HL-60 (cell line): ENCODE data around the gene LPAR2.

Source experiments
- GABPA ChIP-seq: IDR thresholded peaks from 2 replicates; pipeline ENCODE4 v1.6.1; 2012; ENCODE audit warnings: low read depth
- POLR2AphosphoS5 ChIP-seq: IDR thresholded peaks from 2 replicates; pipeline ENCODE4 v1.6.1; 2012; ENCODE audit warnings: low read depth
- SPI1 ChIP-seq: IDR thresholded peaks from 2 replicates; pipeline ENCODE4 v1.6.1; 2012; ENCODE audit warnings: low read depth, mild to moderate bottlenecking, borderline replicate concordance
- TF ChIP-seq, protein P1 (sequence below): IDR thresholded peaks from one replicate; pipeline ENCODE4 v1.5.1; 2011; ENCODE audit warnings: low read length, control low read depth, inconsistent platforms; ENCODE audit not compliant: insufficient read depth
- TF ChIP-seq, protein P2 (sequence below): IDR thresholded peaks from 2 replicates; pipeline ENCODE4 v1.6.1; 2012; ENCODE audit warnings: low read depth; ENCODE audit not compliant: insufficient replicate concordance

DNA sequence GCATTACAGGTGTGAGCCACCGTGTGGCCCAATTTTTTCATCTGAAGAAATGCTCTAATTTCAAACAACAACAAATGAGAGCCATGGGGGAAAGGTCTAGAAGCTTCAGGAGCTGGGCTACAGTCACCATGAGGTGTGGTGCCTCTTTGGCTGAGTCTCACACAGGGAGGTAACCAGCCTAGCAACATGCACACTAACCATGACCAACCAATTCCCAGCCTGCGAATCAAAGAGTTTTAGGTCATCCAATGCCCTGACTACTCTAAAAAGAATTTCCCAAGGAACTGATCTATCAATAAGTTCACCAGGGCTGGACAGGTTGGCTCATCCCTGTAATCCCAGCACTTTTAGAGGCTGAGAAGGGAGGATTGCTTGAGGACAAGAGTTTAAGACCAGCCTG lies 39.5 kb downstream of the LPAR2 start:
- no peak for TF ChIP-seq POLR2AphosphoS5
- TF ChIP-seq, protein P1, sequence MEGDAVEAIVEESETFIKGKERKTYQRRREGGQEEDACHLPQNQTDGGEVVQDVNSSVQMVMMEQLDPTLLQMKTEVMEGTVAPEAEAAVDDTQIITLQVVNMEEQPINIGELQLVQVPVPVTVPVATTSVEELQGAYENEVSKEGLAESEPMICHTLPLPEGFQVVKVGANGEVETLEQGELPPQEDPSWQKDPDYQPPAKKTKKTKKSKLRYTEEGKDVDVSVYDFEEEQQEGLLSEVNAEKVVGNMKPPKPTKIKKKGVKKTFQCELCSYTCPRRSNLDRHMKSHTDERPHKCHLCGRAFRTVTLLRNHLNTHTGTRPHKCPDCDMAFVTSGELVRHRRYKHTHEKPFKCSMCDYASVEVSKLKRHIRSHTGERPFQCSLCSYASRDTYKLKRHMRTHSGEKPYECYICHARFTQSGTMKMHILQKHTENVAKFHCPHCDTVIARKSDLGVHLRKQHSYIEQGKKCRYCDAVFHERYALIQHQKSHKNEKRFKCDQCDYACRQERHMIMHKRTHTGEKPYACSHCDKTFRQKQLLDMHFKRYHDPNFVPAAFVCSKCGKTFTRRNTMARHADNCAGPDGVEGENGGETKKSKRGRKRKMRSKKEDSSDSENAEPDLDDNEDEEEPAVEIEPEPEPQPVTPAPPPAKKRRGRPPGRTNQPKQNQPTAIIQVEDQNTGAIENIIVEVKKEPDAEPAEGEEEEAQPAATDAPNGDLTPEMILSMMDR = no peak
- TF ChIP-seq, protein P2, sequence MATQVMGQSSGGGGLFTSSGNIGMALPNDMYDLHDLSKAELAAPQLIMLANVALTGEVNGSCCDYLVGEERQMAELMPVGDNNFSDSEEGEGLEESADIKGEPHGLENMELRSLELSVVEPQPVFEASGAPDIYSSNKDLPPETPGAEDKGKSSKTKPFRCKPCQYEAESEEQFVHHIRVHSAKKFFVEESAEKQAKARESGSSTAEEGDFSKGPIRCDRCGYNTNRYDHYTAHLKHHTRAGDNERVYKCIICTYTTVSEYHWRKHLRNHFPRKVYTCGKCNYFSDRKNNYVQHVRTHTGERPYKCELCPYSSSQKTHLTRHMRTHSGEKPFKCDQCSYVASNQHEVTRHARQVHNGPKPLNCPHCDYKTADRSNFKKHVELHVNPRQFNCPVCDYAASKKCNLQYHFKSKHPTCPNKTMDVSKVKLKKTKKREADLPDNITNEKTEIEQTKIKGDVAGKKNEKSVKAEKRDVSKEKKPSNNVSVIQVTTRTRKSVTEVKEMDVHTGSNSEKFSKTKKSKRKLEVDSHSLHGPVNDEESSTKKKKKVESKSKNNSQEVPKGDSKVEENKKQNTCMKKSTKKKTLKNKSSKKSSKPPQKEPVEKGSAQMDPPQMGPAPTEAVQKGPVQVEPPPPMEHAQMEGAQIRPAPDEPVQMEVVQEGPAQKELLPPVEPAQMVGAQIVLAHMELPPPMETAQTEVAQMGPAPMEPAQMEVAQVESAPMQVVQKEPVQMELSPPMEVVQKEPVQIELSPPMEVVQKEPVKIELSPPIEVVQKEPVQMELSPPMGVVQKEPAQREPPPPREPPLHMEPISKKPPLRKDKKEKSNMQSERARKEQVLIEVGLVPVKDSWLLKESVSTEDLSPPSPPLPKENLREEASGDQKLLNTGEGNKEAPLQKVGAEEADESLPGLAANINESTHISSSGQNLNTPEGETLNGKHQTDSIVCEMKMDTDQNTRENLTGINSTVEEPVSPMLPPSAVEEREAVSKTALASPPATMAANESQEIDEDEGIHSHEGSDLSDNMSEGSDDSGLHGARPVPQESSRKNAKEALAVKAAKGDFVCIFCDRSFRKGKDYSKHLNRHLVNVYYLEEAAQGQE = no peak
- TF ChIP-seq GABPA = no peak
- no peak for TF ChIP-seq SPI1
